Choroid plexus epithelial cell (primary cell): ENCODE results near the gene SLC13A4.

Source experiments
- DNase-seq: peaks from one replicate; pipeline ENCODE4 v3.0.0-alpha.2; 2010; ENCODE audit warnings: low read depth
- H3K4me3 ChIP-seq: 2 replicates; pipeline ENCODE4 v1.5.1; 2011; ENCODE audit warnings: low read depth, mild to moderate bottlenecking, control low read depth, low read length, moderate library complexity
- CTCF ChIP-seq: conservative IDR thresholded peaks from 2 replicates; pipeline ENCODE4 v1.5.1; 2011; ENCODE audit warnings: low read depth, mild to moderate bottlenecking, control low read depth, inconsistent platforms, low read length, moderate library complexity

SLC13A4 gene

GRCh38 chr7:135761751-135762488 is 33.9 kb upstream of the SLC13A4 start:
- peak; percentile 49 for DNase-seq
- TF ChIP-seq CTCF, result no peak
- no peak overlapping the region for H3K4me3 ChIP-seq

- no peak for TF ChIP-seq CTCF
Measured at GRCh38 chr7:135759532-135759931, 31.5 kb upstream of the SLC13A4 start.

GRCh38 chr7:135758531-135758932 is 30.5 kb upstream of the SLC13A4 start:
- no peak for TF ChIP-seq CTCF
- DNase-seq, result peak; percentile 74
- H3K4me3 ChIP-seq, result peak overlapping the region; percentile 15

More at GRCh38 chr7:135759532-135759931, 31.5 kb upstream of the SLC13A4 start:
- DNase-seq, result no peak
- H3K4me3 ChIP-seq, result no peak overlapping the region

GRCh38 chr7:135757719-135758411 is 29.9 kb upstream of the SLC13A4 start:
- peak; percentile 71 for DNase-seq
- TF ChIP-seq CTCF, result no peak
- peak overlapping the region; percentile 15 for H3K4me3 ChIP-seq

- no peak for DNase-seq
- H3K4me3 ChIP-seq, result no peak overlapping the region
- no peak for TF ChIP-seq CTCF
Measured at GRCh38 chr7:135756191-135756590, 28.2 kb upstream of the SLC13A4 start.

GRCh38 chr7:135755351-135755753 is 27.4 kb upstream of the SLC13A4 start:
- no peak for TF ChIP-seq CTCF
- no peak overlapping the region for H3K4me3 ChIP-seq

More at GRCh38 chr7:135755351-135755753, 27.4 kb upstream of the SLC13A4 start:
- DNase-seq, result no peak
